ENCODE data around the gene SEPTIN2.
"Not testable (repeated sequence)": the region's sequence is repeated elsewhere in the genome, so short reads cannot be mapped to it uniquely, and the experiment has no call there.

Gene SEPTIN2

DNA sequence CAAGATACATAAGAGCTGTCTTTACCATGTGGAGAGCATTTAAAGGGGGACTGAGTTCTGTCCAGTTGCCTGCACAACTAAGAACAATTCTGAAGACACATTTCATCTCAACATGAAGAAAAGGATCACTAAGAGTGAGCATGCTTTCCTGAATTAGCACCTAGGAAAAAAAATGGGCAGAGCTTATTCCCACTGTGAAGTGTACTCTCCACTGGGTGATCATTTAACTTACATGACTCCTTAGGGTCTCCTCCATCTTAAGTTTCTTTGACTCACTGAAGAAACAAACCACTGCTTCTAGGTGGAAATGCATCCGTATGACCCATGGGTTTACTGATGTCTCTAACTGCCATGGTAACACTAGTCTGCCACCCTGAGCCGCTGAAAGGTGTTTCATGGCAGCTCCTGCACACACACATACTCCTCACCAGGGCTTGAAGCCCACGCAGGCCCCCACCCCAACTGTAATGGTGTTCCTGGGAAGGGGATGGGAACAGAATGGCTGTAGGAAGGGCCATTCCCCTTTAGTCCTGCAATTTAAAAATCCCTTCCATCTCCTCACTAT, 27.3 kb upstream of the SEPTIN2 start:
- DNase-seq = no peak

DNA sequence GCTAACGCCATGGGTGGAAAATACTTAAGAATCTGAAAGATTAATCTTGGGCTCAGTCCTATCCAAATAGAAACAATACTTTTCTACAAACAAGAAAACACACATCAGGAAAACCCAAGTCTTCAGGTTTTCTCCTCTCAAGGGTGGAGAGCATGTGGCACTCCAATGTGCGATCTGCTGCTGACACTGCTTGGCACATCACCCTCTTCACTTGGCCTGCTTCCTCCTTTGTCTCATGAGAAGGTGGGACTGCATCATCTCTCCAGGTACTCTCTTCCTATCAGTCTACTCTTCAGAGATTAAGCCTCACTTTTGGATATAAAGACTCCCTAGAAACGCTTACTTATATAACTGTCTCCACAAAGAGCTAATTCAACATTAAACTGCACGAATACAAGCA, 26.7 kb upstream of the SEPTIN2 start:
- DNase-seq = no peak

DNA sequence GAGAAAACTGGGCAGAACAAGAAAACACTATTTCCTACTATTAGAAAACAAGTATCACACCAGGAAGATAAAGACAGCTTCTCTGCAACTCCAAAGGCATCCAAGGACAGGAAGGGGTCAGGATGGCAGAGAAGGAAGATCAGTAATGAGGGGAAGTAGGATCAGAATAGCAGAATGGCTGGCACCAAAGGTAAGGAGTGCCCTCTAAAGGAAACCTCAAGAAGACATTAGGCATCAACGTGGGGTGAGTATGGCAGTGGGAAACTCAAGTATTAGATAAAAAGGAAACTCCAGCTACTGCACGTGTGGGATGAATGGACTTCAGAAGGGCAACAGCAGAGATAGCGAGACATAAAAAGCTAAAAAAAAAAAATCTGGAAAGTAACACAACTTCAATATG, 26.1 kb upstream of the SEPTIN2 start:
- DNase-seq = no peak

DNA sequence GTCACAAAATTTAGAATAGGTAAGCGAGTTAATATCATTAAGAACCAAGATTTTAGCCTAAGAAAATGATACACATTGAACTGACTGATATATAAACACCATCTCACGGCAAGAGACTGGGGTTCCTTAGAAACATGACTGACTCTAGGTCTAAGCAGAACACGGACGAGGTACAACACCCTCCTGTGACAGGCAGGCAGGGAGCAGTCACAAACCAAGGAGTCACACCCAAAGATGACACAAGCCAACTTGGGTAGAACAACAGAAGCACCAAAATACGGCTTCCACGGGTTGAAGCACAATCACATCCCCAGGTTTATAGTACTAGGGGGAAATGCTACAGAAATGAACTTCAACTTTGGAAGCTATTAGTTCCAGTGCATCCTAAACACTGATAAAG, 24.6 kb upstream of the SEPTIN2 start:
- no peak for DNase-seq

DNA sequence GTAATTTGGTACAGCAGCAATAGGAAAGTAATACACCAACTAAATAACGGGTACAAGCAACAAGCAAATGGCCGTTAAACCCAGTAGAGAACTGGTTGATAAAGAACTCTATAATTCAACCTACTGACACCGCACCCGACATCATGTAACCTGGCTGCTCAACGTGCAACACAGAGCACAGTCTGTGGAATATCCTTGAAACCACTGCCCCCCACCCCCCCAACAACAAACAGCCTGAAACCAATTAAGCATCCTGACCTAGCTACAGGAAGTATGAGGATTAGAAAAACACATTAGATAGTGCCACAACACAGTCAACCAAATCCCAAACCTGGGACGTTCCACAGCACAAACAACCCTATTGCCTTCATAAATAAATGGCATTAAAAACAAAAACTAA, 23.7 kb upstream of the SEPTIN2 start:
- no peak for DNase-seq

DNA sequence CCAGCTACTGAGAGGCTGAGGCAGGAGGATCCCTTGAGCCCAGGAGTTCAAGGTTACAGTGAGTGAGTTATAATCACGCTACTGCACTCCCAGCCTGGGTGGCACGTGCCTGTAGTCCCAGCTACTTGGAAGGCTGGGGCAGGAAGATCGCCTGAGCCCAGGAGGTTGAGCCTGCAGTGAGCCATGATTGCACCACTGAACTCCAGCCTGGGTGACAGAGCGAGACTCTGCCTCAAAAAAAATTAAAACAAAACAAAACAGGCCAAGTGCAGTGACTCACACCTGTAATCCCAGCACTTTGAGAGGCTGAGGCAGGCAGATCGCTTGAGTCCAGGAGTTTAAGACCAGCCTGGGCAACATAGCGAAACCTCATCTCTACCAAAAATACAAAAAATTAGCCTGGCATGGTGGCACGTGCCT, 22.3 kb upstream of the SEPTIN2 start:
- DNase-seq = not testable (repeated sequence)

DNA sequence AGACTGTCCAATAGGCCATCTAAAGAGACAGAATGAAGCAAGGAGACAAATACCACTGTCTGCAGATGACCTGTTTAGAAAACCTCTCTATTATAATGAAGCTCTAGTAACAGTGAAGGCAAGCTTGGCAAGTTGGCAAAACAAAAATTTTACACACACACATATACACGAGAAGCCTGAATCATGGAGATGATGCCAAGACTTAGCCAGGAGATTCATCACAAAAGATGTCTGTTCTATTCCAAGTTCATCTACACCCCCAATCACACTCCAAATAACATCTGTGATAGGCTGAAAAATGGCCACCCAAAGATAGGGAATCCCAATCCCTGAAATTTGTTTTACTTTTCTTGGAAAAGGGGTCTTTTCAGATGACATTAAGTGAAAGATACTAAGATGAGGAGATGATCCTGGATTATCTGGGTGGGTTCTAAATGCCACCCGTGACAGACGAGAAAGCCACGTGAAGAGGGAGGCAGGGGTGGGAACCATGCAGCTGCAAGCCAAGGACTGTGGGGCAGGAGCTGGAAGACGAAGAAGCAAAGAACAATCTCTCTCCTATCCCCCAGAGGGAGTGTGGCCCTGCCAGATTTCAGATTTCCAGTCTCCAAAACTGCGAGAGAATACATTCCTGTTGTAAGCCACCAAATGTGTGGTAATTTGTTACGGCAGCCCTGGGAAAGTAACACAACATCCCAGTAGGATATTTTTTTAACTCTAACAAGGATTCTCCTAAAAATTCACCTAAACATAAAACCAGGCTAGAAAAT, 20.2 kb upstream of the SEPTIN2 start:
- DNase-seq = no peak

DNA sequence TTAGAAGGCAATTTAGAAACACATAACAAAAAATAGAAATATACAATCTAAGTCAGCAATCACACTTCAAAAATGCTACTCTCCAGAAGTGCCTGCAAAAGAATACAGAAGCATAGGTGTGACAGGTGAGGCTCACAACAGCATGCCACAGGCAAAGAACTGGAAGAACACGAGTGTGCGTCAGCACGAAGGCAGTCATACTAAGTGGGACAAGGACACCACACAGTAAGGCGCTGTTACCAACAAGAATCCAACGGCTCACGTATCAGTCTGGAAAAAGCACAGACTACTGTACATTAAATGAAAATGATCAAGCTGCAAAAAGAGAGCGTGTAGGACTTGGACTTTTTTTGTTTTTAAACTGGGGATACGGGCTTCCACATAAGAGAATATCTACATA, 19.0 kb upstream of the SEPTIN2 start:
- DNase-seq = no peak

DNA sequence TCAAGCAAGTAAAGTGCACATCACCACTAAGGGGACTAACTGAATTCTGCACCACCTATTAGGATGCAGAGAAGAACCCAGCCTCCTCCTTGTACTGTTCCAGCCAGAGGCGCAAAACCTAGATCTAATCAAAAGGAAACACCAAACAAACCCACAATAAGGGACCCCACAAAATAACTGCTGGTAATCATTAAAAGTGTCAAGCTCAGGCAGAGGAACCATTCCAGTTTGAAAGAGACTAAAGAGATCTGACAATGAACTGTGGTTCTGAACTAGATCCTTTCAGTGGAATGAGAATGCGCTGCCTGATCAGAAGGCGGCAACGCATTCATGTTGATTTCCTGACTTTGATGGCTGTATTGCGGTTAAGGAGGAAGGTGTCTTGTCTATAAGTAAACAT, 17.1 kb upstream of the SEPTIN2 start:
- DNase-seq = no peak

DNA sequence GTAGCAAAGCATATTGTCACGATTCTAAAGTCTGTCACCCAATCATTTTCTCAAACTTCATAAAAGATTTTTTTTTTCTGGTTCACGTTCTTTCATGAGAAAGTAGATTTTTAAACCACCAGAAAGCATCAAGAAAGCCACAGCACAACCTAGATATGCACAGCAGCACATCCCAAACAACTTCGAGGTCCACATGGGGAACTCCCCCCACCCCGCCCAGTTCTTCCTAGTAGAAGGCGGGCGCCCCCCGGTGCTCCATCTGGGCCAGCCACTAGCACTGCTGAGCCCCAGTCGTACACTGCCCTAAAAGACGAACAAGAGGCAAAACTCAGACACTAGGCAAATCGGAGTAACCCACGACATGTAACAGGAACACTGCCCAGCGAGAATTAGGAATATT, 15.7 kb upstream of the SEPTIN2 start:
- DNase-seq = no peak

DNA sequence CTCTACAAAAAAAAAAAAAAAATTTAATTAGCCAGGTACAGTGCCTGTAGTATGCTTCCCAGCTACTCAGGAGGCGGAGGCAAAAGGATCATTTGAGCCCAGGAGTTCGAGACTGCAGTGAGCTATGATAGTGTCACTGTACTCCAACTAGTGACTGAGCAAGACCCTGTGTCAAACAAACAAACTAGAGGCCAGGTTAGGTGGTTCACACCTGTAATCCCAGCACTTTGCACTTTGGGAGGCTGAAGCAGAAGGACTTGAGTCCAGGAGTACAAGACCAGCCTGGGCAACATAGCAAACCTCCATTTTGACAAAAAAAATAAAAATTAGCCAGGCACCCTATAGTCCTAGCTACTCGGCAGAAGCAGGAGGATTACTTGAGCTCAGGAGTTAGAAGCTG, 13.6 kb upstream of the SEPTIN2 start:
- no peak for DNase-seq

DNA sequence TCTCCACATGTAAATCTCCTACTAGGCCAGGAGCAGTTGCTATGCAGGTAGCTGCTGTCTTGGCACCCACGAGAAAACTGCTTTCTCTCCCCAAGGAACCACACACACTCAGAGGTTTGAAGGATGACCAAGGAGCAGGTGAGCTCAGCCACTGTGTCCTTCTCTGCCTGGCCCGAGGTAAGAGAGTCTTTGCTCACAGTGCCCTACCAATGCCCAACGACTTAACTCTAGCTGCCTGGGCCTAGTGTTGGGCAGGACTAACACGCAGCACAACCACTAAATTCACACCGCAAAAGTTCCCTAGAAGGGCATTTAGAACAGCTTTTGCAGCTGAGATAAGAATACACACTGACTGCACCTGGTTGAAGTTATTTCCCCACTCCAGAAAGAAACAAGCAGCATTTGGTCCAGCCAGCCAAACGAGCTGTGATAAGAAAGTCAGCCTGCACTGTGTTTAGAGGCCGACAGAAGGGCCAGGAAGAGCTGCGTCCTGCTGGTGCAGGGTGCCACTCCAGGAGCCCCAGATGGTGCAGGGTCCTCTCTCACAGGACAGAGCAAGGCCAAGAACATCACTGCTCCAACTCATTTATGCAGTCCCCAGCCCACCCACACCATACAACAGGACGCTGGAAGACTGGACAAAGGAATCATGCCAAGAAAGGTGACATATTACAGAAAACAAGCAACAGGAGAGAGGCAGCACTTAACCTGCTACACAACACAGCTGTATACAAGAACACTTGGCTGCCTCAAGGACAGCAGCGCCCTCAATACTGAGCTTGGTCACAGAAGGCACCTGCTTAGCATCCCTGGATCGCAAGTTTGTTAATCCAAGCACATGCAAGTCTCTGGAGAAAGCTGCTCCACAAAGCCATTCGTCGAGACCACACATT, 12.7 kb upstream of the SEPTIN2 start:
- no peak for DNase-seq

DNA sequence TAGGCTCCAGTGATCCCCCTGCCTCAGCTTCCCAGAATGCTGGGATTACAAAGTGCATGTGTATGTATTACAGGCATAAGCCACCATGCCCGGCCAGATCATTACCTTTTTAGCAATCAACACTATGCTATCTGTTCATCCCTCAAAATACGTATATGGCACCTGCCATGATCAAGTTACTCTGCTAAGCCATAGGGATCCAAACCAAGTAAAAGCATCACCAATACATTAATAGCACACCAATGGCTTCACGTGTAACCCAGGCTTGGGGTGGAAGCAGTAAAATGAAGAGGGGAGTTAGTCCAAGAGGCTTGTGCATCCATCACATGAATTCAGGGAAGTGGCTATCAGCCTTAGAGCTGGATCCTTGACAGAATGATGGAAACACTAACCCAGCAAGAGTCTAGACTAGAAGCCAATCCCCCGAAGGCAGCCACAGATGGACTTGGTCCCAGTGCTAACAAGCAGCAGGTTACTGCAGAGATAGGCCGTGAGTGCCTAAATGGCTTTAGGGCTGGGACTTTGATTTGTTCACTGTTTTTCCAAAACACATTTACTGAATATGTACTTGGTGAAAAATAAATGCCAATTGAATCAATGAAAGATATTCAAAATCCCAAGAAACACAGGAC, 11.6 kb upstream of the SEPTIN2 start:
- DNase-seq = no peak

DNA sequence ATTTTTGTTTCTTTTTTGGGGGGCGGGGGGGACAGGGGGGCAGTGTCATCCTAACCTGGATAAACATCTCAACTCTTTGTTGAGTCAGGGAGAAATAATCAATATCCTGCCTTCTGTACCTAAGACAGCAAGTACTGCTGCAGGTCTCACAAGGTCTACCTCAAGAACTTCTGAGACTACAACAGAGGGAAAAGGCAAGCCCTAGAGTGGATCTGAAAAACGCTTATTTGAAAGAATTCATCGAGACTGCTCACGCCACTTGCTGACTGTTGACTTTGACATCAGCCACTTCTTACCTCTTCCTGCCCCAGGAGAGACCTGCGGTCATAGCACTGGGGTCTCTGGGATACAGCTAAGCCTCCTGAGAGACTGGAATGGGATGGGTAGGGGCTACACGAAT, 8.7 kb upstream of the SEPTIN2 start:
- no peak for DNase-seq

DNA sequence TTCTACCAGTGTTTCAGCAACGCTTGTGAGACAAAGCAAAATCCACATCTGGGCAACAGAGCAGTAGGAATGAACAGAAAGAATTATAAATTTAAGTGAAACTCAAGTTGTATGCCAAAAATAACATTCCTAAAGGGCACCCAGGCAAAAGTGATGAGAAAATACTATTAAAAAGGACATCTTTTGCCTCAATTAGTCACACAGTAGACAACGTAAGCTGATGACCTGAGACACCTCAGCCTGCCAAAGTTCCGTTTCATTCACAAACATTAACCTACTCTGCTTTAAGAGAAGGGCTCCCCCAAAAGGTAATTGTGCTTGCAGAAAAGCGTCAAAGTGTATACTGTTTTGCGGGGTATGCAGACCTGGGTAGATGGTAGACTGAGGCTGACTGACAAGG, 7.5 kb upstream of the SEPTIN2 start:
- no peak for DNase-seq

DNA sequence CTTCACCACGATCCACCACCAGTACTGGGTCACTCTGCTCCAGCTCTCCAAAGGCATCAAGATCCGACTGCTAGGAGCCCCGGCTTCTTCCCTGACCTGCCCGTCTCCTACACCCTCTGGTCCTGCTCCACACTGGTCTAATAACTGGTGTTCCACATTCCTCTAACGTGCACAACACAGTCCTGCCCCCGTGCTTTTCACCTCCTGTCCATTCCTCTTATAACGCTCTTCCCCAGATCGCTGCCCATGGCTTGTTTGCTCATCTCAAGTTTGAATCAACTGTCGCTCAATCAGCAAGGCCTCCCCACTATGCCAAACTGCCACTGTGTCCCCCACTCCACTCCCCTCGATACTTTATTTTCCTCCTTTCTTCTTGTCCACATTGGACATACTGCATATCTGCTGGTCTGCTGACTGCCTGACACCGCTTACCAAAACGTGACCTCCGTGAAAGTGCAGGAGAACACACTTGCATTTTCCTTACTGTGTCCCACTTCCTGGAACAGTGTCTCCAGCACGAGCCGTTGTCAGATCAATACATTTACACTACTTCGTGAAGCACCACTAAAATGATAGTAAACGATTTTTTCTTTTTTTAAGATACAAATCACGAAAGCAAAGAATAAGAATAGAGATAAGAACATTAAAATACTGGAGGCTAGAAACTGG, 6.8 kb upstream of the SEPTIN2 start:
- no peak for DNase-seq

DNA sequence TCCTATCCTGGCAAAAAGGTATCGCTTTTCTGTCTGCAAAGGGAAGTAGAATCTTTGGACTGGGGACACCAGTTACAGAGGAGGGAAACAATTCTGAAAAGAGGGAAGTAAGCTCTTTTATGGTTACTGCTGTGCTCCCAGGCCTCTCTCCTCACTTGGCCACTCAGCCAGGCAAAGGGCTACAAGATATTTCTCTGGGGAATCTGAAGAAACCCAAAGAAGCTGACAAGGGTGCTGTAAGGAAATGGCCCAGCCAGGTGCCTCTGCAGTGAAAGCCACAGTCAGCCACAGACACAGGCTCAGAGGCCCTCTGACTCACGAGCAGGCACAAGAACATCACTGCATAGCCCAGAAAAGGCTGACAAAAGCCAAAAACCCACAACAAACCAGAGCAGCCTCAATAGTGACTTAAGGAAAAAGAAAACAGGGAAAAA, 6.0 kb upstream of the SEPTIN2 start:
- no peak for DNase-seq

DNA sequence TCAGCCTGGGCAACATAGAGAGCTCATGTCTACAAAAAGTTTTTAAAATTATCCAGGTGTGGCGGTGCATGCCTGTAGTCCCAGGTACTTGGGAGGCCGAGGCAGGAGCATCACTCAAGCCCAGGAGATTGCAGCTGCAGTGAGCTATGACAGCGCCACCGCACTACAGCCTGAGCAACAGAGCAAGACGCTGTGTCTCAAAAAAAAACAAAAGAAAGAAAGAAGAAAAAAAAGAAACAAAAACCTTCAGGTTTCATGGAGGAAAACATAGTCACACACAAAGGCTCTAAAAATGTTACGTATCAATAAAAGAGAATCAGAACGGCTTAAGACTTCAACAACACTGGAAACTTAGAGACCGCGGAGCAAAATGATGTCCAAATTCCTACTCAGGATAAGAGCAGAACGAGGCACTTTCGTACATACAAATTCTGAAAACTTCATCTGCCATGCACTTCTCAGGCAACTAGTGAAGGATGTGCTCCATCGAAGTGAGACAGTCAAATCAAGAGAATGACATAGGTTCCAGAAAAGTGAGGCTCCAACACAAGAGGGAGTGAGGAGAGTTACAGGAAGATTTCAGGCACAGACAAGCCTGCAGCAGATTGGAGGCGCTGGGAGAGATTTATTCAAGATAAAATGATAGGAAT, 4.7 kb upstream of the SEPTIN2 start:
- no peak for DNase-seq

DNA sequence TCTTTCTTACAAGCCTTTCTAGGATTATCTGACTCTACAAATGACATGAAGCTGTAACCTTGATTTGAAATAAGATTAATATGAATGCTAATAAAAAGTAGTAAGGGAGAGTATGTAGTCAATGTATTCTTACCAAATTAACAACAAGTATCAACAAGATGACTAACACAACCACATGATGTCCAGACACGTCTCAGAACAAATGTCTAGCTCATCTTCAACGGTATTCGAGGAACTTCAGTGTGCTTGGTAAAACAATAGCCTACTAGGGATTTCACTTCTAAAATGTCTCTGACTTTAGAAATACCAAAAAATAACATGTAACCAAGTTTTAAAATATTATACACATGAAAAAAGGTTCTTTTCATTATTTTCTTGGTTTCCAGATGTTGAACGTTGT, 3.6 kb upstream of the SEPTIN2 start:
- DNase-seq = no peak

DNA sequence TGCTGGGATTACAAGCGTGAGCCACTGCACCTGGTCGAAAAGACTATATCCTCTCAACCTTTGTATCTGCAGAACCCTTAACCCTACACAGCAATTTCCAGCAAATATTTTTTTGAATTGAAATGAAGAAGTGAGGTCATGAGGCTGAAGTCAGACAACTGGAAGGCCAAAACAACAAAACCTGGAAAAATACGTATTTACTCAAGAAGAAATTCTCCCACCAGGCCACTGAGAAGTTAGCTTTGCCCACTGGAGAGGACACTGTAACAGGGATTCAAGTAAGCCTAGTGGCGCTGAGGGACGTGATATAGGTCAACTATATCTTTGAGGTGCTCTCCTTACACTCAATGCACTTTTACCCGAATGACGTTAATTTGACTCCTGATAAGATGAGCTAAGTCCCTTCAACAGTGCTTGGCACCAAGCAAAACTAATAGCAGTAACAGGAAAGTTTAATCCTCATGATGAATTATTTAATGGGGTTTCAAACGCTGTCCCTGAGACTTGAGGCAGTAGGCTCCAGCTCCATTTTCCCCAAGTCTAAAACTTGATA, 2.1 kb upstream of the SEPTIN2 start:
- DNase-seq = no peak

DNA sequence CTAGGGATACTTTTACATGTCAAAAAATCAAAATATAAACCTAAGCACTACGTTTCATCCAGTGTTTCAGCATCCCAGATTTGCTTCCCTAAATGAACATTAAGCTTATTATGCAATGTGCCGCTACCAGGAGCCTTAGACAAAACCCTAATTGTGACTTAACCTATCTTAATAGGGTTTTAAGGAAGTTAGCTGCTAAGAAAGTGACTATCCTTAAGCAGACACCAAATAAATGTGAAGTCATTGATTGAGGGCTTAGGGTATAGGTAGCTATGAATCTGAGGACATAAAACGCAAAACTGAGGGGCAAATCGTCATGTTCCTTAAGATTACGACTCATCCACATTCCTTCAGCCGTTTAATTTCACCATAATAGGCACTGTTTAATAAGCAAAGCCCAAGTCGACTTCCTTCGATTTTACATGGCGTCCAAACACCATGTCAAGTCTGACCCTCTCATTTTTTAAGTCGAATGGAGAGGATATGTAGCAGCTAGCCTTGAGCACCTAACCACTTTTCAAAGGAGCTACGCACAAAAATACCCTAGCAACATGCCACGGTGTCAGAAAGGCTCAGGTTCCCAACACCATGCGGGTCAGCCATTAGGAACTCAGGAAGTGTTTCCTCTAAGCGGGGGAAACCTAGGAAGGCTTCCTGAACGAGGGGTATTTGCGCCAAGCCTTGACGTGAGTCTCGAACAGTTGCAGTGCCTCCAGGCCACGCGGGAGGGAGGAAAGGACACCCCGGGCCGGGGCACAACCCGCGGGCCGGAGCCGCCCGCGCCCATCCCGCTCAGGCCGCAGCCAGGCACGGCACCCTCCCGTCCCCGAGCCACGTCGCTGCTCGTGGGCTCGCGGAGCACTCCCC, 1.3 kb upstream of the SEPTIN2 start:
- no peak for DNase-seq
